Vagina (tissue), 2 donors: ENCODE data around the gene FSTL4.

Experiments
- CTCF ChIP-seq, 3 experiments: fragments of 450-650 bp in 2 of 3; fragments of 200-600 bp in 1 of 3; sonication (generic) in 1 of 3; IDR thresholded peaks; one replicate each; pipeline ENCODE4 v1.5.1; 2017 to 2019; ENCODE audit warnings: antibody characterized with exemption in 3 of 3, mild to moderate bottlenecking in 2 of 3, moderate library complexity in 2 of 3
- POLR2A ChIP-seq, 2 donors: fragments of 450-650 bp; IDR thresholded peaks; one replicate each; pipeline ENCODE4 v1.6.1; 2017; ENCODE audit warnings: antibody characterized with exemption in 2 of 2, mild to moderate bottlenecking in 2 of 2, moderate library complexity in 2 of 2

GRCh38 chr5:133506181-133506580 is 106.2 kb downstream of the FSTL4 start:
- TF ChIP-seq CTCF (IDR thresholded peaks at IDR 0.05) (no peak), POLR2A (IDR thresholded peaks at IDR 0.05) (no peak)
